Measurements from ENCODE around the gene SH2B3. TPM values are rescaled to one million over a fixed set of nuclear protein-coding genes. Genes with fewer than 3 reads are reported as not detected.
"Not testable (repeated sequence)": the region's sequence is repeated elsewhere in the genome, so short reads cannot be mapped to it uniquely, and the experiment has no call there.

SH2B3 gene
- total RNA-seq, 2 experiments from 2014 or later, result 25.8 to 51.3 TPM

DNA sequence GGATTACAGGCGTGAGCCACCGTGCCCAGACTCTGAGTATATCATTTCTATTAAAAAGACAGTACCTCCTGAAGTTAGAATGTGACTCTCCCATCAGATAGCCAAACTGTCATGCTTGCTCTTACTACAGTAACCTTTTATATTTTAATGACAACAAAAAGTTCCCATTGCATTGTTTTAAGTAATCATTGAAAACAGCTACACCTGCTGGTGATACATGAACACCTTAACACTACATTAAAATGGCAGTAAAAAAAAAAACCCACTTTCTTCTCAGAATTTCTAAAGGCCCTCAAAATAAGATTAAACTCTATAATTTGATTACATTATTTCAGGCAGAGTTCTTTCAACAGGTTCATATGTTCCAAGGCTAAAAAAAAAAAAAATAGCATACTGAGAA lies 76.7 kb downstream of the SH2B3 start:
- H3K79me2 ChIP-seq (ENCODE audit: insufficient read depth, low read depth, low read length), result no peaks in the 10 kb centered on the region
- CTCF ChIA-PET (ENCODE audit: unreplicated experiment), result no interaction called here
- POLR2A ChIA-PET, result interaction anchor here (0.5 to 1.0 kb wide), 3 partner anchors 8 to 100 kb away, joined by 3 to 5 read pairs (median 4); no protein-coding TSS in a partner anchor
- no peak overlapping the region for H2AFZ ChIP-seq (ENCODE audit: low read length)
- peaks cover 78% of the 10 kb centered on the region for H3K36me3 ChIP-seq (ENCODE audit: insufficient read depth, low read length)
- DNase-seq (ENCODE audit: low spot score), result peak; percentile 18
- intact Hi-C loops (cut with micrococcal nuclease; ENCODE audit: unreplicated experiment), result no loop called here
- H3K9me2 ChIP-seq (ENCODE audit: insufficient read depth, low read length), result no peaks in the 10 kb centered on the region
- H4K20me1 ChIP-seq (ENCODE audit: insufficient read depth, low read length), result no peaks in the 10 kb centered on the region
- H3K4me3 ChIP-seq (ENCODE audit: low read depth, low read length, poor library complexity, severe bottlenecking), result no peak overlapping the region
- no peaks in the 10 kb centered on the region for H3K9me3 ChIP-seq (ENCODE audit: low read length)
- H3K27ac ChIP-seq (ENCODE audit: low read depth, low read length, poor library complexity, severe bottlenecking), result no peak overlapping the region
- BruUV-seq (replicated peaks), result no TSS peak
- no peaks in the 10 kb centered on the region for H3K4me1 ChIP-seq (ENCODE audit: insufficient read depth, low read length, poor library complexity, severe bottlenecking)
- H3K4me2 ChIP-seq (ENCODE audit: low read length), result no peak overlapping the region
- TF ChIP-seq CTCF (conservative IDR thresholded peaks at IDR 0.05; ENCODE audit: low read length) (peak; percentile 72), EZH2phosphoT487 (IDR thresholded peaks at IDR 0.05; ENCODE audit: borderline replicate concordance, low read depth, low read length) (no peak)

- TF ChIP-seq EZH2phosphoT487 (IDR thresholded peaks at IDR 0.05; ENCODE audit: borderline replicate concordance, low read depth, low read length), result no peak
- TF ChIP-seq CTCF (conservative IDR thresholded peaks at IDR 0.05; ENCODE audit: low read length), result no peak
- intact Hi-C loops (cut with micrococcal nuclease; ENCODE audit: unreplicated experiment), result no loop called here
- Histone ChIP-seq H3K4me3 (ENCODE audit: low read depth, low read length, poor library complexity, severe bottlenecking) (no peak overlapping the region), H3K36me3 (ENCODE audit: insufficient read depth, low read length) (peaks cover 80% of the 10 kb centered on the region), H4K20me1 (ENCODE audit: insufficient read depth, low read length) (no peaks in the 10 kb centered on the region), H3K79me2 (ENCODE audit: insufficient read depth, low read depth, low read length) (no peaks in the 10 kb centered on the region), H3K4me2 (ENCODE audit: low read length) (no peak overlapping the region), H3K4me1 (ENCODE audit: insufficient read depth, low read length, poor library complexity, severe bottlenecking) (no peaks in the 10 kb centered on the region), H3K9me2 (ENCODE audit: insufficient read depth, low read length) (no peaks in the 10 kb centered on the region), H2AFZ (ENCODE audit: low read length) (no peak overlapping the region), H3K9me3 (ENCODE audit: low read length) (no peaks in the 10 kb centered on the region), H3K27ac (ENCODE audit: low read depth, low read length, poor library complexity, severe bottlenecking) (no peak overlapping the region)
- DNase-seq (ENCODE audit: low spot score), result no peak
- BruUV-seq (replicated peaks), result no TSS peak
- POLR2A ChIA-PET, result interaction anchor here (1.0 kb wide), 1 partner anchor 23 kb away, joined by 8 read pairs; no protein-coding TSS in a partner anchor
- CTCF ChIA-PET (ENCODE audit: unreplicated experiment), result no interaction called here
Measured at GRCh38 chr12:111488271-111488670, 82.5 kb downstream of the SH2B3 start.

DNA sequence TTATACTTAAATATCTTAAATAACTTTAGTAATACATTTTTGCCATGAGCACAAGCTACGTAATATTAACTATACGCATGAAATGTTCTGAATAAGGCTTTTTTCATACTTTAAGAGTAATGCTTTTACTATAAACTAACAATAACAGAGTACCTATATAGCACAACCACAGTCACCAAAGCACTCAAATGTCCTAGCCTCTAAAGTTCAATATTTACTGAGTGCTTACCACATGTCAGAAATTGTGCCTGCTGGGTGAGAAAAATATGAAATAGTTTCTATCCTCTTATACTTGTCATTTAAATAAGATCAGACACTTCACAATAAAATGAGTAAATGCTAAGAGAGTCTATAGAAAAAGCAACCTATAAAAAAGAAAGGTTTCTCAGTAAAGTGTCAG lies 83.1 kb downstream of the SH2B3 start:
- H3K4me3 ChIP-seq (ENCODE audit: low read depth, low read length, poor library complexity, severe bottlenecking), result no peak overlapping the region
- intact Hi-C loops (cut with micrococcal nuclease; ENCODE audit: unreplicated experiment), result no loop called here
- TF ChIP-seq CTCF (conservative IDR thresholded peaks at IDR 0.05; ENCODE audit: low read length), result no peak
- no peak for TF ChIP-seq EZH2phosphoT487 (IDR thresholded peaks at IDR 0.05; ENCODE audit: borderline replicate concordance, low read depth, low read length)
- no peaks in the 10 kb centered on the region for H4K20me1 ChIP-seq (ENCODE audit: insufficient read depth, low read length)
- no peaks in the 10 kb centered on the region for H3K9me2 ChIP-seq (ENCODE audit: insufficient read depth, low read length)
- no peak overlapping the region for H3K4me2 ChIP-seq (ENCODE audit: low read length)
- ChIA-PET CTCF (ENCODE audit: unreplicated experiment) (no interaction called here), POLR2A (interaction anchor here (1.0 kb wide), 1 partner anchor 23 kb away, joined by 8 read pairs; no protein-coding TSS in a partner anchor)
- no peak for DNase-seq (ENCODE audit: low spot score)
- no TSS peak for BruUV-seq (replicated peaks)
- H3K79me2 ChIP-seq (ENCODE audit: insufficient read depth, low read depth, low read length), result no peaks in the 10 kb centered on the region
- peaks cover 80% of the 10 kb centered on the region for H3K36me3 ChIP-seq (ENCODE audit: insufficient read depth, low read length)
- no peak overlapping the region for H3K27ac ChIP-seq (ENCODE audit: low read depth, low read length, poor library complexity, severe bottlenecking)
- H3K4me1 ChIP-seq (ENCODE audit: insufficient read depth, low read length, poor library complexity, severe bottlenecking), result no peaks in the 10 kb centered on the region
- H3K9me3 ChIP-seq (ENCODE audit: low read length), result no peaks in the 10 kb centered on the region
- H2AFZ ChIP-seq (ENCODE audit: low read length), result no peak overlapping the region

GRCh38 chr12:111492979-111493378 lies 87.3 kb downstream of the SH2B3 start:
- DNase-seq (ENCODE audit: low spot score); H2AFZ ChIP-seq (ENCODE audit: low read length); H3K4me2 ChIP-seq (ENCODE audit: low read length); intact Hi-C loops (cut with micrococcal nuclease; ENCODE audit: unreplicated experiment); H3K27ac ChIP-seq (ENCODE audit: low read depth, low read length, poor library complexity, severe bottlenecking); H3K4me3 ChIP-seq (ENCODE audit: low read depth, low read length, poor library complexity, severe bottlenecking); H4K20me1 ChIP-seq (ENCODE audit: insufficient read depth, low read length); H3K9me2 ChIP-seq (ENCODE audit: insufficient read depth, low read length); H3K9me3 ChIP-seq (ENCODE audit: low read length); BruUV-seq (replicated peaks); H3K79me2 ChIP-seq (ENCODE audit: insufficient read depth, low read depth, low read length); H3K4me1 ChIP-seq (ENCODE audit: insufficient read depth, low read length, poor library complexity, severe bottlenecking): not testable (repeated sequence)
- ChIA-PET POLR2A (interaction anchor here (0.6 to 0.7 kb wide), 2 partner anchors 13 to 45 kb away, joined by 4 to 6 read pairs; no protein-coding TSS in a partner anchor), CTCF (ENCODE audit: unreplicated experiment) (interaction anchor here (0.6 kb wide), 1 partner anchor 619 kb away, joined by 3 read pairs; no protein-coding TSS in a partner anchor)
- peaks cover 82% of the 10 kb centered on the region for H3K36me3 ChIP-seq (ENCODE audit: insufficient read depth, low read length)
